Measurements from ENCODE around the gene LDB3.

Gene LDB3

GRCh38 chr10:86785037-86785436, 116.7 kb downstream of the LDB3 start (continued):
- TF ChIP-seq ZNF792 (tag by site-specific recombination; IDR thresholded peaks at IDR 0.05) = no peak
- TF ChIP-seq ZNF433 (tag by site-specific recombination; IDR thresholded peaks at IDR 0.05; ENCODE audit: low read depth) = no peak
- TF ChIP-seq GLIS1 (tag by site-specific recombination; IDR thresholded peaks at IDR 0.05) = no peak
- no peak for TF ChIP-seq ZNF747 (tag by site-specific recombination; IDR thresholded peaks at IDR 0.05)
- no peak for TF ChIP-seq ZNF785 (tag by site-specific recombination; IDR thresholded peaks at IDR 0.05)
- no peak for TF ChIP-seq PRDM1 (tag by site-specific recombination; IDR thresholded peaks at IDR 0.05)
- no peak for TF ChIP-seq PRDM10 (tag by site-specific recombination; IDR thresholded peaks at IDR 0.05)
- no peak for TF ChIP-seq ZBTB26 (tag by site-specific recombination; optimal IDR thresholded peaks at IDR 0.05)
- TF ChIP-seq ZNF624 (tag by site-specific recombination; IDR thresholded peaks at IDR 0.05) = no peak
- no peak for TF ChIP-seq HOXA7 (CRISPR knock-in tag; IDR thresholded peaks at IDR 0.05; ENCODE audit: borderline replicate concordance)
- no peak for TF ChIP-seq ZBTB8A (tag by site-specific recombination; IDR thresholded peaks at IDR 0.05)
